IPS DF 6.9 (cell line): ENCODE measurements around the gene TMA7.
"Not testable (repeated sequence)": the region's sequence is repeated elsewhere in the genome, so short reads cannot be mapped to it uniquely, and the experiment has no call there.

Experiments used
- DNase-seq: peaks from one replicate; pipeline ENCODE4 v3.0.0-alpha.2; 2013; ENCODE audit warnings: low read depth, low spot score
- H3K27ac ChIP-seq: one replicate; pipeline ENCODE4 v1.5.1; 2013; ENCODE audit warnings: low read length, control low read depth
- H3K27me3 ChIP-seq: 2 replicates; pipeline ENCODE4 v1.6.1; 2013; ENCODE audit warnings: mild to moderate bottlenecking, low read length; ENCODE audit not compliant: control insufficient read depth, insufficient read depth
- H3K36me3 ChIP-seq: 2 replicates; pipeline ENCODE4 v1.6.1; 2013; ENCODE audit warnings: low read length; ENCODE audit not compliant: control insufficient read depth, insufficient read depth
- H3K4me1 ChIP-seq: 2 replicates; pipeline ENCODE4 v1.6.1; 2013; ENCODE audit warnings: low read length; ENCODE audit not compliant: control insufficient read depth, insufficient read depth
- H3K4me3 ChIP-seq: 2 replicates; pipeline ENCODE4 v1.5.1; 2013; ENCODE audit warnings: mild to moderate bottlenecking, low read length
- H3K9me3 ChIP-seq: 2 replicates; pipeline ENCODE4 v1.6.1; 2013; ENCODE audit warnings: low read length, inconsistent platforms; ENCODE audit not compliant: control insufficient read depth, insufficient read depth
- WGBS: extraction: QIAGEN DNeasy Blood & Tissue Kit; methylation state at CpG from one replicate; pipeline ENCODE4 v1.1.7; 2013; ENCODE audit warnings: mixed read lengths, missing lambda C conversion rate; ENCODE audit not compliant: insufficient read length, insufficient coverage; 5-methylcytosine and 5-hydroxymethylcytosine counted together

The TMA7 gene

DNA sequence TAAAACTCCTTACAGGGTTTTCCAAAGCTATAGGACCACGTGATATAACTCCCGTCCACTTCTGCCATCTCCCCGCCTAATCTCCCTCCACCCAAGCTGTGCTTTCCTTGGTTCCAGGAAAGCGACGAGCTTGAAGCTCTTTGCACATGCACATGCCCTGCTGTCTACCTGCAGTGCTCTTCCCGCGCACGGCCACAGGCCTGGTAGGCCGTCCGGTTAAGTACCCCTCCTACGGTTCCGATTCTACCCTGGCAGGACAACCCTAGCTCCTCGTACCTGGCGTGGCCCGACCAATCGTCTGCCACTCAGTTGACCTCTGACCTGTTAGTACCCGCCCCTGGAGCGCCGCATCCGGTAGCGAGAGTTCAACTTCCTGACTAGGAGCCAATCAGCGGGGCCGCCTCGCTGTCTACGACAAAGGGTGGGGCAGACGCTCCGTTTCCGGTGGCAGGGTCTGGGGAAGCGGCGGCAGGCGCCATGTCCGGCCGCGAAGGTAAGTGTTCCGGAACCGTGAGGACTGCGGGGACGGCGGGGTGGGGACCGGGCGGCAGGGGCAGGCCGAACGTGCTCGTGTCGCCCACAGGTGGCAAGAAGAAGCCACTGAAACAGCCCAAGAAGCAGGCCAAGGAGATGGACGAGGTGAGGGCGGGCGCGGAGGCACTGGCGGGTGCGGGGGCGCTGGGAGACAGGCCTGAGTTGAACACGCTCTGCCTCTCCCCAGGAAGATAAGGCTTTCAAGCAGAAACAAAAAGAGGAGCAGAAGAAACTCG, at the start of gene TMA7, which contains the start of gene CCDC51:
TSS of gene TMA7 (plus strand) at position 438 of the 770 bp plus-strand sequence. CDS start at position 478, 40 bp downstream.
TSS of gene CCDC51 (minus strand) at position 300 of the 770 bp plus-strand sequence. CDS start 4,991 bp downstream, outside the sequence.
- no peaks in the 10 kb centered on the region for H3K4me1 ChIP-seq
- H3K4me3 ChIP-seq: peak within 1 kb of the TSS; percentile 45
- no peaks in the 10 kb centered on the region for H3K9me3 ChIP-seq
- no peak within 1 kb of the TSS for H3K27ac ChIP-seq
- H3K36me3 ChIP-seq: peaks cover 2% of the 10 kb centered on the region; the same call in 1 of the 2 replicates
- peak; percentile 93 for DNase-seq
- no peaks in the 10 kb centered on the region for H3K27me3 ChIP-seq
- WGBS: no CpG with 5 or more reads among the region's 54 CpGs

DNA sequence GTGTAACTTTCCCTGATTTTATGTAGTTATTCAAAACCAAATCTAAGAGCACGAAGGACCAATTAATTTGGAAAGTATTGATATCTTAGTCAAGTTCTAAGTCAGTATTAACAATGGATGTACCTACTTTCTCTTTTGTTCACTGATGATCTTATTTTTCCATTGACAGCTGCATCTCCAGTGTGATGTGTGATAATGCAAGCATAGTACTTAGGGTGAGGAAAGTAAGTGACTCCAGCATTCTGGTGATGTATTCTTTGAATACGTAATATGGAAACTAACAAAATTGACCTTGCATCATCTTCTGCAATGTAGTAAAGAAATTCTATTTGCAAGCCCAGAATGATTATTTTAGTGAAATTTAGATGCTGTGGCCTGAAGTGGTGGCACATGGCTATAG, 45.7 kb upstream of the TMA7 start:
- no CpG with 5 or more reads among the region's 2 CpGs for WGBS
- Histone ChIP-seq H3K27ac (no peak overlapping the region), H3K9me3 (no peaks in the 10 kb centered on the region), H3K27me3 (no peaks in the 10 kb centered on the region), H3K36me3 (no peaks in the 10 kb centered on the region), H3K4me3 (no peak overlapping the region), H3K4me1 (0 out of 2 replicates have a peak, but pooled peaks cover 5% of the 10 kb centered on the region)
- DNase-seq: no peak

GRCh38 chr3:48395714-48396113, 44.3 kb upstream of the TMA7 start:
- WGBS: no CpG with 5 or more reads among the region's 3 CpGs
- H3K9me3 ChIP-seq: no peaks in the 10 kb centered on the region
- H3K4me1 ChIP-seq: 0 out of 2 replicates have a peak, but pooled peaks cover 5% of the 10 kb centered on the region
- H3K27ac ChIP-seq: no peak overlapping the region
- no peaks in the 10 kb centered on the region for H3K27me3 ChIP-seq
- no peak for DNase-seq
- H3K4me3 ChIP-seq: no peak overlapping the region
- H3K36me3 ChIP-seq: no peaks in the 10 kb centered on the region

DNA sequence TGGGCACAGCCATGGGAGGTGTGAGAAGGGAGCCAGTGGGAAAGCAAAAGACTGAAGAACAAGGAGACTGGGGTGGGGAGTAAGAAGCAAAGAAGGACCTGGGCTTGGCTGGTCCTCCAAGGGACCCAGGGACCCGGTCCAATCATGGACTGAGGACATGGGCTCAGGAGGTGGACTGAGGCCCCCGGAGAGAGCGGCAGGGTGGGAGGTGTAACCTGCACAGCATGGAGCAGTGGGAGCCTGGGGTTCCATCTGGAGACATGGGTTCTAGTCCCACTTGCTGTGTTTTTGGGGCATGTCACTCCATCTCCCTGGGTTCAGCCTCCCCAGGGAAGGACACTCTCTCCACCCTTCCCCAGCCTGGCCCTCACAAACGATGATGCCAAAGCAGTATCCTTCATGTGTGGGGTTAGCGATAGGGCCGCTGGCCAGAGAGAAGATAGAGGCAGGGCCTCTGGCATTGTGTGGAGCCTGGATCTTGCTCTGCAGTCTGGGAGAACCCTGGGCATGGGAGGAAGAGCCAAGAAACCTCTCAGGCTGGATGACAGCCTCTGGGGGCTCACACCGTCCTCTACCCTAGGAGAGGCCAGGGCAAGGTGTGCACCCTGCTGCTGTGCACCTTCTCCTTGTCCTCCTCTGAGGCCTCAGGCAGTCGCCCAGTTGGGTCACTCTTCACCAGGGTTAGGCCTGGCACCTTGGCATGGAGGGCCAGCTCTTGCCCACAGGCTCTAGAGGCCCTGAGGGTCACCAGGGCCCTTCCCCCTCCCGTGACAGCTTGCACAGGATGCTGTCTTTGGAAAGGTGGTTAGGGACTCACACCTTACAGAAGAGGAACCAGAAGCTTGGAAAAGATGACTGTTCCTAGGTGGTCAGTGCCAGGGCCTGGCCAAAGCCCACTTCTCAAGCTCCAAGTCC, 42.0 kb upstream of the TMA7 start:
- no peaks in the 10 kb centered on the region for H3K27me3 ChIP-seq
- H3K4me1 ChIP-seq: 0 out of 2 replicates have a peak, but pooled peaks cover 5% of the 10 kb centered on the region
- DNase-seq: no peak
- no CpG with 5 or more reads among the region's 9 CpGs for WGBS
- no peaks in the 10 kb centered on the region for H3K9me3 ChIP-seq
- peaks cover 2% of the 10 kb centered on the region; the same call in 1 of the 2 replicates for H3K36me3 ChIP-seq
- no peak overlapping the region for H3K27ac ChIP-seq
- no peak overlapping the region for H3K4me3 ChIP-seq

DNA sequence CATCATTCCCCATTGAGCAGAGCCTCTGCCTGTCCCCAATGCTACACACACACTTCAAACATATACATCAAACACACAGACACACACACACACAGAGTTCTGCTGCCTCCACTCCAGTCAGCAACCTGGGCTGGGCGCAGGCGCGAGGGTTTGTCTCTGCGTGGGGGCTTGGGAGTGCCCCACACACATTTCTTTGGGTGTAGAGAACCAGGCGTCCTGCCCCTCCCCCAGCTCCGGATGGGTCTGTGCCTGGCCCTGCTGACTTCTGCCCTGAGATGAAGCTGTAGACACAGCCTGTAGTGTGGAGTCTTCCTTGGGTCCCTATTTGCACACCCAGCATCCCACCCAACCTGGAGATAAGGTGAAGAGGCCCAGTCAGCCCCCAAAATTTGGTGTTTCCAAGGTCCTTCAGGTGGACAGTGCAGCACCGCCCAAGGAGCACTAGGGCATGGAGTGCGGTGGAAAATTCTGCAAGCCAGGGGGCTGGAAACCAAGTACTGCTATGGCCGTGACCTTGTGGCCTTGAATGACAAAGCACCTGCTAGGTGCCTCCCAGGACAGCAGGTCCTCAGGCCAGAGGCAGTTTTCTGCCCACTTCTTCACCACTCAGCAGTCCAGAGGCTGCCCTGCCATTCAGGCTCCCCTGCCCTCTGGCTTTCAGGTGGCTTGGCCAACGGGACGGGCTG, 41.2 kb upstream of the TMA7 start:
- no peaks in the 10 kb centered on the region for H3K9me3 ChIP-seq
- peaks cover 5% of the 10 kb centered on the region; the same call in 1 of the 2 replicates for H3K36me3 ChIP-seq
- H3K4me3 ChIP-seq: no peak overlapping the region
- 0 out of 2 replicates have a peak, but pooled peaks cover 5% of the 10 kb centered on the region for H3K4me1 ChIP-seq
- H3K27me3 ChIP-seq: no peaks in the 10 kb centered on the region
- WGBS: no CpG with 5 or more reads among the region's 11 CpGs
- no peak overlapping the region for H3K27ac ChIP-seq
- no peak for DNase-seq

DNA sequence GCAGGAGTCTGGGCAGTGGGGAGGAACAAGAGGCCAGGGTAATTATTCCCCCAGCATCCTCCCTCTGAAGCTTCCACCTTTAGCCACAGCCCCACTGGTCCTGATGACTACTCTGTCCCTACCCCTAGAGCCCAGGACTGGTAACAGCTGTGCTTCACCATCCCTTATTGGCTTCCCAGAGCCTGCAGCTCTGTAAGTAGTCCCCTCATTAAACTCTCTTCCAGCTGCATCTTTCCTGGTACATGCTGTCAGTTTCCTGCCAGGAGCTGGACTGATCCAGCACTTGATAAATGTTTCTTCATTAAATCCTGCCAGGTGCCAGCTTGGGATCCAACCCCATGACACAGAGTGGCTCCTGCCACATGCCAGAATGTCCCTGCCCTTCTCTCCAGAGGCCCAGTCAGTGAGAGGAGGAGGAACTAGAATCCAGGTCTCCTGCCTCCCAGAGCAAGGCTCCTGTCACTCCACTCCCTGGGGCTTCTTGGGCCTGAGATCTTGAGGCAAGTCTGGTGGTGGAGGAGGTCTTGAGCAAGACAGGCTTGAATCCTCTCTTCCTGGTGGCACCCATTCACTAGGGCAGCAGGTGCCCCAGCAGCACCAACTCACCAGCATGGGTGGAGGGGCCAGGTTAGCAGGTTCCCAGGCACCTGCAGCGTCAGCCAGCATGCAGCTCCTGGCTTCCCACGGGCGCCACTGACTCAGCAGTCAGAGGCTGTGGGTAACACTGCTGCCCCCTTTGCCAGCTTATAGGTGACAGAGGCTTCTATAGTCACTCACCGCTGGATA, 40.5 kb upstream of the TMA7 start:
- WGBS: no CpG with 5 or more reads among the region's 4 CpGs
- H3K27ac ChIP-seq: no peak overlapping the region
- no peak overlapping the region for H3K4me3 ChIP-seq
- no peaks in the 10 kb centered on the region for H3K9me3 ChIP-seq
- no peaks in the 10 kb centered on the region for H3K27me3 ChIP-seq
- 0 out of 2 replicates have a peak, but pooled peaks cover 5% of the 10 kb centered on the region for H3K4me1 ChIP-seq
- peaks cover 11% of the 10 kb centered on the region; the same call in 1 of the 2 replicates for H3K36me3 ChIP-seq
- DNase-seq: no peak

DNA sequence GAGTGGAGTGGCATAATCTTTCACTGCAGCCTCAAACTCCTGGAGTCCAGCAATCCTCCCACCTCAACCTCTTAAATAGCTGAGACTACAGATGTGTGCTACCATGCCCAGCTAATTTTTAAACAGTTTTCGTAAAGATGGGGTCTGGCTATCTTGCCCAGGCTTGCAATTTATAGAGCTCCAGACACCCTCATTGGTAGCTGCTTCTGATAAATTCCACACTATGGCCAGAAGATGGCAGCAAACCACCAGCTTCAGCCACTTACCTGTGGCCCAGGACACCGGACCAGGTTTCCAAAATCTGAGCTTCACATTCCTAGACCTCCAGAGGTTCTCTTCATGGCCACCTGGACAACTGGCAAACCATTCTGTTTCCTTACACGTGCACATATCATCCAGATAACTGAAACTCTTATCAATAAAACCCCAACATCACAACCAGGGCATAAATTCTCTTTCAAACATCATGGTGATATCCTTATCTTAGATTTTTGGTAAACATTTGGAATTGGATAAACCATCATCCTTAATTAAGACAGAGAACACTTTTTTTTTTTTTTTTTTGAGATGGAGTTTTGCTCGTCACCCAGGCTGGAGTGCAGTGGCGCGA, 39.1 kb upstream of the TMA7 start:
- peaks cover 21% of the 10 kb centered on the region for H3K36me3 ChIP-seq
- H3K27ac ChIP-seq: no peak overlapping the region
- DNase-seq: peak; percentile 55
- WGBS: no CpG with 5 or more reads among the region's 6 CpGs
- no peaks in the 10 kb centered on the region for H3K9me3 ChIP-seq
- H3K4me1 ChIP-seq: 0 out of 2 replicates have a peak, but pooled peaks cover 5% of the 10 kb centered on the region
- H3K4me3 ChIP-seq: no peak overlapping the region
- no peaks in the 10 kb centered on the region for H3K27me3 ChIP-seq

GRCh38 chr3:48401434-48401901, 38.6 kb upstream of the TMA7 start:
- not testable (repeated sequence) for H3K4me3 ChIP-seq, DNase-seq, H3K27ac ChIP-seq

DNA sequence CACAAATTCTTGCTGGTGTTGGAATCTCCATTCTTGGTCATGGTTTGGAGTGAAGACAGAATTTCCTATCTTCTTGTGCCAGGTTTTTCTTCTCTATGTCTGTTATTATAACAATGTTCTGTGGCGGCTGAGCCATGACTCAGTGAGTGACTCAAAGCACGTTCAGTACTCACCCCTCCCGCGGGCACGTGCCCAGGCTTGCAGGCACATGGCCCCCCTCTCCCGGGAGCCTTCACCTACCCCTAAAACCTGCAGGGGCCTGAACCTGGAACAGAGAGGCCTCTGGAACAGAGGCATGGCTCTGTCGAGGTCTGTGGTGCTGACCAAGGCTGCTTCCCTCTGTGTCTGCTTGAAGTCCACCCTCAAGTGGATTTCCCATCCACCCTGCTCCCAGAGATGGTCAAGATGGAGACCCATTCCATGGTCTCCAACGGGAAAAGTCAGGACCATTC, 37.8 kb upstream of the TMA7 start:
- no CpG with 5 or more reads among the region's 8 CpGs for WGBS
- no peak overlapping the region for H3K27ac ChIP-seq
- no peak for DNase-seq
- H3K9me3 ChIP-seq: no peaks in the 10 kb centered on the region
- no peak overlapping the region for H3K4me3 ChIP-seq
- peaks cover 32% of the 10 kb centered on the region for H3K36me3 ChIP-seq
- 0 out of 2 replicates have a peak, but pooled peaks cover 5% of the 10 kb centered on the region for H3K4me1 ChIP-seq
- H3K27me3 ChIP-seq: no peaks in the 10 kb centered on the region

More at GRCh38 chr3:48401434-48401901, 38.6 kb upstream of the TMA7 start:
- not testable (repeated sequence) for H3K9me3 ChIP-seq, H3K27me3 ChIP-seq, H3K4me1 ChIP-seq
- no CpG with 5 or more reads among the region's 12 CpGs for WGBS
- H3K36me3 ChIP-seq: peaks cover 25% of the 10 kb centered on the region
